Fibroblast of the conjunctiva (primary cell): Measurements from ENCODE around the gene CELF5.

Source experiments
- DNase-seq: peaks from one replicate; pipeline ENCODE4 v3.0.0-alpha.2; 2010; ENCODE audit warnings: low read depth

Gene CELF5

GRCh38 chr19:3344608-3345598 is 120.4 kb downstream of the CELF5 start:
- DNase-seq: no peak

GRCh38 chr19:3345850-3346460 is 121.5 kb downstream of the CELF5 start:
- no peak for DNase-seq
